RWPE2 (cell line): ENCODE measurements around the gene FAS.

Source experiments
- ATAC-seq: fragments of 200-7000 bp; cut with Tn5 transposase; 3 replicates; pipeline ENCODE4 v1.9.1; 2021; ENCODE audit warnings: low read depth
- DNase-seq: peaks from one replicate; pipeline ENCODE4 v3.0.0-alpha.2; 2020; ENCODE audit warnings: low spot score
- H3K27ac ChIP-seq: fragments of 450-650 bp; 2 replicates; pipeline ENCODE4 v1.5.1; 2017; ENCODE audit warnings: mild to moderate bottlenecking; ENCODE audit not compliant: poor library complexity, severe bottlenecking
- H3K27me3 ChIP-seq: fragments of 250-450 bp; sonication (Bioruptor Pico); 2 replicates; pipeline ENCODE4 v1.5.1; 2021; ENCODE audit warnings: mild to moderate bottlenecking, moderate library complexity; ENCODE audit not compliant: insufficient read depth, poor library complexity, severe bottlenecking
- H3K36me3 ChIP-seq: fragments of 250-450 bp; sonication (Bioruptor Pico); 2 replicates; pipeline ENCODE4 v1.5.1; 2020; ENCODE audit warnings: low read depth, mild to moderate bottlenecking, moderate library complexity
- H3K4me1 ChIP-seq: fragments of 250-450 bp; sonication (Bioruptor Pico); 2 replicates; pipeline ENCODE4 v1.5.1; 2021; ENCODE audit warnings: mild to moderate bottlenecking, moderate library complexity; ENCODE audit not compliant: insufficient read depth, poor library complexity, severe bottlenecking
- H3K4me3 ChIP-seq: fragments of 250-450 bp; sonication (Bioruptor Pico); 2 replicates; pipeline ENCODE4 v1.5.1; 2021; ENCODE audit warnings: mild to moderate bottlenecking, moderate library complexity; ENCODE audit not compliant: severe bottlenecking
- H3K9me3 ChIP-seq: fragments of 250-450 bp; sonication (Bioruptor Pico); 2 replicates; pipeline ENCODE4 v1.5.1; 2021; ENCODE audit warnings: mild to moderate bottlenecking, moderate library complexity; ENCODE audit not compliant: severe bottlenecking
- TF ChIP-seq, protein P1 (sequence below): fragments of 450-650 bp; IDR thresholded peaks from one replicate; pipeline ENCODE4 v1.5.1; 2017; ENCODE audit warnings: mild to moderate bottlenecking, moderate library complexity; ENCODE audit not compliant: poor library complexity, severe bottlenecking

Gene FAS

DNA sequence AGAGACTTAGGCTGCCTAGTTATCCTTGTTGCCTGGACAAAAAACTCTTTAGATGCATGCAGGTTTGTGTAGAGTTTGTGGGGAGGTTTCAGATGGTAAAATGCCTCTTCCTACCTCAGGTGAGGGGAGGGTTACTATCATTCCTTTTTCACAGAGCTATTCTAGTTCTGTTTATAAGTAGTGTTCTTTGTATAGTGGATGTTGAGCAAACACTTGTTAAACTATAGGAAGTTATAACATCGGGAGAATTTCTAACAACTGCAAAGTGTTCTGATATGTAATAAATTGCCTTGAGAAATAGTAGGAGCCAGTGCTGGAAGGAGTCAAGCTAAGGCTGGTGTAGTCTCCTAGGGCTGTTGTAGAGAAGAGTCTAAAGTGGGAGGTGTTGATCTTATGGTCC lies 6.7 kb upstream of the FAS start:
- ATAC-seq = no peak
- Histone ChIP-seq H3K4me1 (no peaks in the 10 kb centered on the region), H3K27ac (no peak overlapping the region), H3K36me3 (no peaks in the 10 kb centered on the region), H3K27me3 (no peaks in the 10 kb centered on the region), H3K4me3 (no peak overlapping the region), H3K9me3 (no peaks in the 10 kb centered on the region)
- TF ChIP-seq, protein P1, sequence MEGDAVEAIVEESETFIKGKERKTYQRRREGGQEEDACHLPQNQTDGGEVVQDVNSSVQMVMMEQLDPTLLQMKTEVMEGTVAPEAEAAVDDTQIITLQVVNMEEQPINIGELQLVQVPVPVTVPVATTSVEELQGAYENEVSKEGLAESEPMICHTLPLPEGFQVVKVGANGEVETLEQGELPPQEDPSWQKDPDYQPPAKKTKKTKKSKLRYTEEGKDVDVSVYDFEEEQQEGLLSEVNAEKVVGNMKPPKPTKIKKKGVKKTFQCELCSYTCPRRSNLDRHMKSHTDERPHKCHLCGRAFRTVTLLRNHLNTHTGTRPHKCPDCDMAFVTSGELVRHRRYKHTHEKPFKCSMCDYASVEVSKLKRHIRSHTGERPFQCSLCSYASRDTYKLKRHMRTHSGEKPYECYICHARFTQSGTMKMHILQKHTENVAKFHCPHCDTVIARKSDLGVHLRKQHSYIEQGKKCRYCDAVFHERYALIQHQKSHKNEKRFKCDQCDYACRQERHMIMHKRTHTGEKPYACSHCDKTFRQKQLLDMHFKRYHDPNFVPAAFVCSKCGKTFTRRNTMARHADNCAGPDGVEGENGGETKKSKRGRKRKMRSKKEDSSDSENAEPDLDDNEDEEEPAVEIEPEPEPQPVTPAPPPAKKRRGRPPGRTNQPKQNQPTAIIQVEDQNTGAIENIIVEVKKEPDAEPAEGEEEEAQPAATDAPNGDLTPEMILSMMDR = no peak
- DNase-seq = no peak

DNA sequence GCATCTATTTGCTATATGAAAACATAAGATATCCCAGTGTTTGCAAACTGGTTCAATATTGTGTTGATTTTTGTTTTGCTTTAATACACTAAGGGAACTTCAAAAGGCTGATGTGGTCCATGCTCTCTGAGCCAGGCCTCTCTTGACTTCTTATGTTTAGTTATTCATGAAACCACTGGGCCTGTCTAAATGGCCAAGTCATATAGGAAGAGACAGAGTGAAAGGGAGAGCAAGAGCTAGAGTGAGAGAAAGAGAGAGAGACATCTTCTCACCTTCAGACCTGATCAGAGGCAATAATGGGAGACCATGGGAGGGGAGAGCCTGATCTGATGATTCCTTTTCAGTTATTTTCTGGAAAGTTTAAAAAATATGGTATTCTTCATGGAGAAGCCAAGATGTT lies 6.1 kb upstream of the FAS start:
- Histone ChIP-seq H3K36me3 (no peaks in the 10 kb centered on the region), H3K27ac (no peak overlapping the region), H3K27me3 (no peaks in the 10 kb centered on the region), H3K4me1 (peaks cover 3% of the 10 kb centered on the region), H3K4me3 (no peak overlapping the region), H3K9me3 (no peaks in the 10 kb centered on the region)
- TF ChIP-seq, protein P1 = no peak
- DNase-seq = no peak
- no peak for ATAC-seq

DNA sequence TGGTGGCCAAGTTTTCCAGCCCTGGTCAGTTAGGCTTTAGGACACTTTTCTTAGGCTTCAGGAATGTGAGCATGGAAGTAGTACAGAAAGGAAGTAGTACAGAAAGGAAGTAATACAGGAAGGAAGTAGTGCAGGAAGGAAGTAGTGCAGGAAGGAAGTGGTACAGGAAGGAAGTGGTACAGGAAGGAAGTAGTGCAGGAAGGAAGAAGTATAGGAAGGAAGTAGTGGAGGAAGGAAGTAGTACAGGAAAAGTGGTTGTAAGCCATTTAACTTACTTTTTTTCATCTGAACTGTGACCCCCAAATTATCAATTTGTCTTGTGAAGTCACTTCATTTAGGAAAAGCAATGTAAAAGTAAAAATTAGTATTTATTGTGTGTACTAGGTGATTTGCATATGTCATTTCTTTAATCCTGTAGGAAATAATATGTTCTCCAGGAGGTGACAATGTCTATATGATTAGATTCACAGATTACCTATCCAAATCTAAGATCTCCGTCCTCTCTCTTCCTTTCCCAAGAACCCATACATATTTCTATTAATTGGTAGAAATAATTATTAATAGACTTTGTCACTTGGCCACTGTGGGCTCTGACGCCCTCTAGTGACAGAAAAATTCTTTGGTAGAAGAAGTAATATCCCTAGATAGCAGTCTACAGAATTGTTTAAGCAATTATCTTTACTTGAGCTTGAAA lies 3.9 kb upstream of the FAS start:
- no peak for DNase-seq
- Histone ChIP-seq H3K36me3 (no peaks in the 10 kb centered on the region), H3K4me1 (peaks cover 4% of the 10 kb centered on the region), H3K27ac (no peak overlapping the region), H3K4me3 (no peak overlapping the region), H3K9me3 (no peaks in the 10 kb centered on the region), H3K27me3 (no peaks in the 10 kb centered on the region)
- no peak for ATAC-seq
- TF ChIP-seq, protein P1 = peak; percentile 88

DNA sequence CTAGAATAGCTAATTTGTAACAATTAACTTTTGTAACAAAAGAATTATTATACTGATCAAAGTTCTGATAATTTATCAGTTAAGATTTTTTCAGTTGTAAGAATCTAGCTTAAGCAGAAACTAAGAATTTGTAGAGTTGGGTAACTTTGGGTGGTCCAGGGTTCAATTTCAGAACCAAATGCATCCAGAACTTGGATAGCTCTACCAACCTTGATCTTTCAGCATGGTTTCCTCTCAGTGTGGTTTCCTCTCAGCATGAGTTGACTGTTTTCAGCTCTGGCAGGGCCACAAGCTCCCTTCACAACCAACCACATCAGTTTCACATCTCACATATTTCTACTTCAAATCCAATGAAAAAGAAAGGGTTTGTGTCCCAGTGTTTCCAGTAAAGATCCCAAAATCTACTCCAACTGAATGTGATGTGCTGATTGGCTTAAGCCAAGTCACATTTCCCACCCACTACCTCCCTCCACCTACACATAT lies 3.3 kb upstream of the FAS start:
- Histone ChIP-seq H3K27ac (no peak overlapping the region), H3K9me3 (no peaks in the 10 kb centered on the region), H3K4me3 (no peak overlapping the region), H3K36me3 (no peaks in the 10 kb centered on the region), H3K4me1 (peaks cover 4% of the 10 kb centered on the region), H3K27me3 (no peaks in the 10 kb centered on the region)
- TF ChIP-seq, protein P1 = peak; percentile 70
- ATAC-seq (no peak), DNase-seq (no peak)

DNA sequence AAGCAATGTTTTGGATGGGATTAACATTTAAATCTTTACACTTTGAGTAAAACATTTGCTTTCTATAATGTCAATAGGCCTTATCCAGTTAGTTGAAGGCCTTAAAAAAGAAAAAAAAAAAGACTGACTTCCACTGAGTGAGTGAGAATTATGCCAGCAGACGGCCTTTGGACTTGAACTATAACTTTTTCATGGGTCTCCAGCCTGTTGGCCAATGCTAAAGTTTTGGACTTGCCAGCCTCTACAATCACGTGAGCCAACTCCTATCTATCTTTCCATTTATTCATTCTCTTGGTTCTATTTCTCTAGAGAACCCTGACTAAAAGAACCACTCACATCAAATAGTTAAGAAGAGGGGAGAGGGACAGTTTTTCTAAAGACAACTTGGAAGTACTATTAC lies 2.8 kb upstream of the FAS start:
- Histone ChIP-seq H3K4me1 (peaks cover 7% of the 10 kb centered on the region), H3K4me3 (no peak overlapping the region), H3K36me3 (no peaks in the 10 kb centered on the region), H3K9me3 (no peaks in the 10 kb centered on the region), H3K27me3 (no peaks in the 10 kb centered on the region), H3K27ac (no peak overlapping the region)
- DNase-seq (no peak), ATAC-seq (no peak)
- TF ChIP-seq, protein P1 = no peak
